ES-I3 (cell line): Measurements from ENCODE around the gene PPP2R5C.

Experiments used
- H3K36me3 ChIP-seq: 2 replicates; pipeline ENCODE4 v1.6.1; 2013; ENCODE audit warnings: mild to moderate bottlenecking, low read length, control low read depth, moderate library complexity; ENCODE audit not compliant: insufficient read depth
- H3K4me1 ChIP-seq: 2 replicates; pipeline ENCODE4 v1.6.1; 2013; ENCODE audit warnings: mild to moderate bottlenecking, control low read depth, low read length; ENCODE audit not compliant: insufficient read depth
- H3K9ac ChIP-seq: 2 replicates; pipeline ENCODE4 v1.6.1; 2013; ENCODE audit warnings: low read depth, mild to moderate bottlenecking, low read length, moderate library complexity
- H3K9me3 ChIP-seq: 2 replicates; pipeline ENCODE4 v1.6.1; 2013; ENCODE audit warnings: mild to moderate bottlenecking, low read length, moderate library complexity; ENCODE audit not compliant: control insufficient read depth, insufficient read depth

The PPP2R5C gene

GRCh38 chr14:101755591-101756324, 5.8 kb upstream of the PPP2R5C start:
- H3K4me1 ChIP-seq: no peaks in the 10 kb centered on the region; the same call in 1 of the 2 replicates
- H3K9ac ChIP-seq: no peak overlapping the region
- H3K9me3 ChIP-seq: peaks cover 3% of the 10 kb centered on the region; the same call in 1 of the 2 replicates
- H3K36me3 ChIP-seq: no peaks in the 10 kb centered on the region

DNA sequence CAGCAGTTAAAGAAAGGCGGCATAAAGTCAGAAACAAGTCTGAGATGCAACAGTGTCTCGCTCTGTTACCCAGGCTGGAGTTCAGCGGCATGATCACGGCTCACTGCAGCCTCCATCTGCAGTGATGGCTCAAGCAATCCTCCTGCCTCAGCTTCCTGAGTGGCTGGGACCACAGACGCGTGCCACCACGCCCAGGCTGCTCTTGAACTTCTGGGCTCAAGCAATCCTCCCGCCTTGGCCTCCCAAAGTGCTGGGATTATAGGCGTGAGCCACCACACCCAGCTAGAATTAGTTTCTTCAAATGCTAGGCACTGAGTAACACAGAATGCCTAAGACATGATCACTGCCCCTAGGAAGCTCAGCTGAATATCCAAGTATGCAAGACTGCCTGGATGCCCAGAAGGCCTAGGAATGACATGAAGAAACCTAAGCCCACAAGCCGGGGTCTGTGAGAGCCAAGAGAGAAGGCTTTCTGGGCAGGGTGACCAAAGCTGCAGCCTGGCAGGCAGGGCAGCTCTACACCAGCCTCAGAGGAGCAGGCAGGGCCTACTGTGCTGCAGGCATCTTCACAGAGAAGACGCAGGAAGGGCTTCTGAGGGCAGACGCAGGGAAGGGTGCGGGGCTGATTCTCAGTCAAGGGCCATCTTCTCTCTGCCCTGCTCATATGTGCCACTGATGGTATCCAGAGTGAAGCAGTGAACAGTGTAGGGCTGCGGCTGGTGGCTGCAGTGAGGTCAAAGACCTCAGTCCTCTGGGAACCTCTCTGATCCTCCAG, 4.3 kb upstream of the PPP2R5C start:
- no peaks in the 10 kb centered on the region; the same call in 1 of the 2 replicates for H3K4me1 ChIP-seq
- no peaks in the 10 kb centered on the region for H3K36me3 ChIP-seq
- no peak overlapping the region for H3K9ac ChIP-seq
- H3K9me3 ChIP-seq: peaks cover 3% of the 10 kb centered on the region; the same call in 1 of the 2 replicates

GRCh38 chr14:101757839-101758211, 3.7 kb upstream of the PPP2R5C start:
- Histone ChIP-seq H3K9ac (no peak overlapping the region), H3K9me3 (peaks cover 3% of the 10 kb centered on the region; the same call in 1 of the 2 replicates), H3K4me1 (no peaks in the 10 kb centered on the region; the same call in 1 of the 2 replicates), H3K36me3 (no peaks in the 10 kb centered on the region)

- peaks cover 3% of the 10 kb centered on the region; the same call in 1 of the 2 replicates for H3K9me3 ChIP-seq
- no peak overlapping the region for H3K9ac ChIP-seq
- no peaks in the 10 kb centered on the region; the same call in 1 of the 2 replicates for H3K4me1 ChIP-seq
- H3K36me3 ChIP-seq: peaks cover 5% of the 10 kb centered on the region
Observed at GRCh38 chr14:101758913-101759593, 2.5 kb upstream of the PPP2R5C start.

- Histone ChIP-seq H3K9ac (peak overlapping the region; percentile 64), H3K9me3 (no peaks in the 10 kb centered on the region), H3K4me1 (no peaks in the 10 kb centered on the region; the same call in 1 of the 2 replicates), H3K36me3 (peaks cover 9% of the 10 kb centered on the region)
Observed at GRCh38 chr14:101760138-101761011, 1.1 kb upstream of the PPP2R5C start.

GRCh38 chr14:101761881-101762529, 496 bp downstream of the PPP2R5C start:
- Histone ChIP-seq H3K4me1 (no peaks in the 10 kb centered on the region; the same call in 1 of the 2 replicates), H3K9me3 (no peaks in the 10 kb centered on the region), H3K36me3 (peaks cover 9% of the 10 kb centered on the region), H3K9ac (peak overlapping the region; percentile 77)

- Histone ChIP-seq H3K36me3 (peaks cover 9% of the 10 kb centered on the region), H3K9me3 (no peaks in the 10 kb centered on the region), H3K9ac (peak overlapping the region; percentile 77), H3K4me1 (no peaks in the 10 kb centered on the region; the same call in 1 of the 2 replicates)
Observed at GRCh38 chr14:101762530-101763101, 1.1 kb downstream of the PPP2R5C start.

DNA sequence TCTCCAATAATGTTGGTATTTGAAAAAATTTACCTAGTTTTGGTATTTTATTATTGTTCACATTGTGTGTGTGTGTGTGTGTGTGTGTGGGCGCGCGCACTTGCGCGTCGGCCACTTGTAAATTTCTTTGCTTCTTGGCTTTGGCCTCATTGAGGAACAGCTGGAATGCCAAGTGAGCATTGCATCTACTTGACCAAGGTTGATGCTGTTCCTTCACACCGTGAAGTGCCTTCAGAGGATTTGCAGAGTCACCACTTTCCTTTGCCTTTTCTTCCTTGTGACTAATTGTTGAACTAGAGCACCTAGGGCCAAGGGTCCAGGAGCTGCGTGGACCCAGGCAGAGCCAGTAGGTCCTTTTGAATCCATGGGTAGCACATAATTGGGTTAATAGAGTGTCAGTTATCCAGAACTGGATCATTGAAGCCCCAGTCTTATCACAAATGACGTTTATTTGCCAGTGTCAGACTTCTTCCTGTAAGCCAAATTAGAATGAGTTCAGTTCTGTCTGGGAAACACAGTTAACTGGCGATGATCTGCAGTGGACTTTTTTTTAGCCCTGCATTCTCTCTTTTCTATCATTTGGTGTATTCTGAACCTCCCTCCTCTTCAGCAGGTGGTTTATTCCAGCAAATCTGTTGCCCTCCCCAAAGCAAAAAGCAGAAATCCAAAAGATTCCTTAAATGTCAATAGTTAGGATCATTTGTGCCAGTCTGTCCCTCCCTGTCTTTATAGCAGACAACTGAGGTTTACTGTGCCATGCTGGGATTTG, 2.6 kb downstream of the PPP2R5C start:
- Histone ChIP-seq H3K36me3 (peaks cover 9% of the 10 kb centered on the region), H3K4me1 (no peaks in the 10 kb centered on the region; the same call in 1 of the 2 replicates), H3K9ac (no peak overlapping the region), H3K9me3 (no peaks in the 10 kb centered on the region)

DNA sequence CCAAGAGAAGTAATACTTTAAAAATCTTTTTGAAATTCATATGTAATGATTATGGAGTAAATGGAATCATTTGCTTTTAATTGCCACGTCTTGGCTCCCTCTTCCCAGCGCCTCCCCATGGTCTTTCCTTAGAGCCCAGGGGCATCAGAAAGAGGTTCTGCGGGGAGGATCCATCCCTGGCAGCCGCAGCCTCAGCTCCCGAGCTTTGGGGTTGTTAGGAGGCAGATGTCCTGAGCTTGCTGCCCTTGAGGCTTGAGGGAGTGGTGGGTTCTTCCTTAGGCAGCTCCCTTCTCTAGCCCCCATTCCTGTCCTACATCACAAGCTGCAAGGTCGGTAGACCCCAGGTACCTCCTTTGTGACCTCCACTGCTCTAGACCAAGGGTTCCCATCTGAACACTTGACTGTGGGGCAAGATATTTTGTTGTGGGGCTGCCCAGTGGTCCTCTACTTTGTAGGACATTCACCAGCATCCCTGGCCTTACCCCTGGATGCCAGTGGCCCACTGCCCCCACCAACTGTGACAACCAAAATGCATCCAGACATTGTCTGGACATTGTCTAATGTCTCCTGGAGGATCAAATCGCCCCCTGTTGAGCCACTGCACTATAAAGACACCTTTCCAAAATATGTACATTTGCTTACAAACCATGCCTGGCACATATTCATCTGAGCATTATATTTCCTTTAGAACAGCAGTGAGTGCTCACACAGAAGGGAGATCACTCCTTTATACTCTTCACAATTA, 6.3 kb downstream of the PPP2R5C start:
- H3K9ac ChIP-seq: no peak overlapping the region
- H3K36me3 ChIP-seq: peaks cover 9% of the 10 kb centered on the region
- no peaks in the 10 kb centered on the region for H3K4me1 ChIP-seq
- no peaks in the 10 kb centered on the region for H3K9me3 ChIP-seq

DNA sequence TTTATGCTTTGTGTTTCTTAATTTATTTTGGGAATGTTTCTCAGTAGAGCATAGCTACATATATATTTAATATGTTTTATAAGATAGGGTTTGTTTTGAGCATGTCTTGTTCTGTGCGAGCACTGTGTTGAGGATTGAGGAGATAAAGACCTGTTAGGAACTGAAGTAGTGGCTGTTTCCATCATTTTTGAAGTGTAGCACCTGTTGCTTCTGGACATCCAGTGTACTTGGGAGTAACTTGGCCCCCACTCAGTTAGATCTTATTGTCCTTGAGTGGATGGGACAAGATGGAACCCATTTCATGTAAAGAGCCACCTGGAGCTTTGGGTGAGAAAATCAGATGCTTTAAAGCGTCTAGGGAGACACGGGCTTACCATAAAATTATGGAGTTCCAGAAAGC, 8.7 kb downstream of the PPP2R5C start:
- H3K9me3 ChIP-seq: no peaks in the 10 kb centered on the region
- H3K9ac ChIP-seq: no peak overlapping the region
- H3K4me1 ChIP-seq: no peaks in the 10 kb centered on the region
- no peaks in the 10 kb centered on the region for H3K36me3 ChIP-seq

- H3K4me1 ChIP-seq: no peaks in the 10 kb centered on the region
- no peak overlapping the region for H3K9ac ChIP-seq
- no peaks in the 10 kb centered on the region for H3K36me3 ChIP-seq
- H3K9me3 ChIP-seq: no peaks in the 10 kb centered on the region
Observed at GRCh38 chr14:101772770-101773169, 11.3 kb downstream of the PPP2R5C start.

GRCh38 chr14:101773378-101773777, 11.9 kb downstream of the PPP2R5C start:
- H3K9ac ChIP-seq: no peak overlapping the region
- no peaks in the 10 kb centered on the region for H3K9me3 ChIP-seq
- no peaks in the 10 kb centered on the region for H3K36me3 ChIP-seq
- H3K4me1 ChIP-seq: no peaks in the 10 kb centered on the region
